Left hindlimb (tissue), 1 donor: ENCODE data around the gene VPS13C.

Source experiments
- DNase-seq: peaks from one replicate; pipeline ENCODE4 v3.0.0-alpha.2; 2018

Gene VPS13C

DNA sequence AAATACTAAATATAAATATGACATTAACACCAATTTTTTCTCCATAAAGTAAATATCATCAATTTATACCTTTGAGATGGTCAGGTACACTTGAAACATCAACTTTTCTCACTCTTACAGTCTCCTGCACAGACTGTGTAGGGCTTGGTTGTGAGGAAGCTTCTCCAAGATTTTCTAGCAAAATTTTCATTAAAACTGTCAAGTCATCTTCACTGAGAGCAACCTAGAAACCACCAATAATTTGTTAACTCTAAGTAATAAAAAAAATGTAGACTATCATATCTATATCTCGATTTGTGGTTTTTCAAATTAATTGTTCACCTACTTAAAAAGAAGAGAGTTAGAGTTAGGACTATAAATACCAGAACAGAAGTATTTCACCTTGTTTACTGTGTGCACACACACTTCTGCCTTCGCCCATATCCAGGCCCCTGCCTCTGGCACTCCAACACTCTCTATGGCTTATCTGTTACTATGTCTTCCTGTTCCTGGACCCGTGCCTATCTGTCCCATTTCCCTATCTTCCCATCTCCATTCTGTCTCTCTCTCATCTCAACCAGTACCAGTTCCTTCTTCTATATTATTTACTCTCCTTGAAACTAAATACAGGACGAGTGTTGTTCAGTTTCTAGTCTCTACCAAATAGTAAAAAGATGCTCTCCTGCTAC lies 123.6 kb downstream of the VPS13C start:
- no peak for DNase-seq

DNA sequence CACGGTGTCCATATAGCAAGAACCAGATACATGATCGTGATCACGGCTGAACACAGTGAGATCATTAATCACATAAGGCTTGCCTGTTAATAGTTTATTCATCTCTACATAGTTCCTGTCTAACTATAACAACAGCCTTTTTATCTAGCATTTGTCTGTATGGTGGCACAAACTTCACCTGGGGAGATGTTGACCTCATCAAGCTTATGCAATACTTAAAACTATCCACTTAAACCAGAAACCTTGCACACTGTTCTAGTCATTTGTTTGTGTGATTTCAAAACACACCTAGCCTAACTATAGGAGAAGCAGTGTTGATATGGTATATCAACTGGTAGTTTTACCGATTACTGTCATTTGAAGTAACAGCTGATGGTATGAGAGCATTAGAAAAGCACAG lies 124.8 kb downstream of the VPS13C start:
- no peak for DNase-seq

DNA sequence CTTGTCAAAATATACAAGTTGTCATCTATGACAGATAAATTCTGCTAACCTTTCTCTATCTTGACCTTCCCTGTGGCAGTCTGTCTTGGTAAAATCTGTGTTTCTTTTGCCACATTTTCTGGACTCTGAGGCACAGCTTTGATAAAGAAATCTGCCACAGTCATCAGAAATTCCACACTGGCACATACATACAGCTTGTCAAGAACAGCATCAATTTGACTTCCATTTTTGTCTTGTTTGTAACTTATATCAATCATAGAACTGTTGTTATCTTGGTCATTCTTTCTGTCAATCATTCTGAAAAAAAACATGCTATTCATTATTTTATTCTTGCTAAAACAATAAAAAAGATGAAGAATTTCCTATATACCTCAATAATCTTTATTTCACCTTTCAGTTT lies 130.8 kb downstream of the VPS13C start:
- DNase-seq = no peak

DNA sequence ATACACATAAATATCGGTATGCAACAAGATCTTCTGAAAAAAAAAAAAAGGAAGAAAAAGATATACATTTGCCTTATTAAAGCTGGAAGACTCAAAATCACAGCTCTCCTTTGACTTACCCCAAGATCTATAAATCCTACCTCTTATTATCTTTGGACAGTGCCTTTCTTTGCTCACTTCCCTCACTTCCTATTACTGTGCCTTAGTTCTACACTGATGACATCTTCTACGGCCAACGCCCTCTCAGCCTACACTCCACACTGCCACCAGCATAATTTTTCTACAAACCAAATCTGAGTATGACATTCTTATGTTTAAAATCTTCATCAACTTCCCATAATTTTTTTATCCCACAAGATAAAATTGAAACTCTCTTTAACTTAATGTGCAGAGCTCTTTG lies 137.1 kb downstream of the VPS13C start:
- DNase-seq = no peak

DNA sequence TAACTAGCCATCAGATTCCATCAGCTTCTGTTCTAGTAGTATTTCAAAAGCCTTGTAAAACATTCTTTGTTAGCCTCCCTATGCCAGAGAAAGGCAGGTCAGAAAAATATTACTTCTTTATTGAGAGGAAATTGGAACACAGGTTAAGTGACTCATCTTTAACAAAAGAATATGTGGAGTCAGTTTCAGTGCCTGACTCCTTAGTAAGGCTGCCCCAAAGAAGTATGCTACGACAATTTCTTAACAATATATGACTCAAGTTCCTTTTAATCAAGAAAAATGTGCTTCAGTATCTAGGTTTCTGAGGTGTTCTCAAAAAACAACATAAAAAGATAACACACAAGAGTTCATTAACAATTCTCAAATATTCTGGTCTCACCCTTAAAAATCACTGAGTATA lies 139.2 kb downstream of the VPS13C start:
- DNase-seq = no peak

DNA sequence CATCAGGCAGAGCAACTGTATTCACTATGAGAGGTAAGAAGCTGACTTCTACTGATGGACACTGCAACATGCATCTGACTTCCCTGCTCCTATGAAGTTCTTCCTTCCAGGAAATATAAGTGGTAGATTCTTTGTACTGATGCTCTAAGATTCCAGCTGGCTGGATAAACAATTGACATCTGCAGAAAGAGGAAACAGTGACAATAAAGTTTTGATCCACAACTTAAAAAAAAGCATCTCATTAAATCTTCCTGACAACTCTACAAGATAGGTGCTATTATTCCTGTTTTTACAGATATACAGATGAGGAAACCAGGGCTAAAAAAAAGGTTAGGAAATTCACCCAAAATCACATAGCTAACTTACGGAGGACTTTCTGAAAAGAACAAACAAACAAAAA lies 142.8 kb downstream of the VPS13C start:
- DNase-seq = no peak

DNA sequence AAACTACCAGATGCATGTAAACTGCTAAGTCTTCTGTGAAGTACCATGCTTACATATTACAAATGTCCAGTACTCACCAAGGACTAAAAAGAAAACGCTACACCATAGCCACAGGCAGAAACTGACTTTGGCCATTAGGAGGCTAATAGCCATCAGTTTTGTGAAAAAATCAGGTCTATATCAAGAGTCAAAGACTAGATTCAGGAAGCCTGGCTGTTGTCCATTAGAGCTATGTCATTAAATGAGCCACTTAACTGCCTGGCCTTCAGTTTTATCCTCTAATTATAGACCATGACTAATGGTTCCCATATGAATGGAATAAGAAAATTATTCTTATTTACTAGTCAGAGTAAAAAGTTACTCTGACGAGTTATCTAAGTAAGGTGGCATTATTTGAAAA lies 144.1 kb downstream of the VPS13C start:
- no peak for DNase-seq

DNA sequence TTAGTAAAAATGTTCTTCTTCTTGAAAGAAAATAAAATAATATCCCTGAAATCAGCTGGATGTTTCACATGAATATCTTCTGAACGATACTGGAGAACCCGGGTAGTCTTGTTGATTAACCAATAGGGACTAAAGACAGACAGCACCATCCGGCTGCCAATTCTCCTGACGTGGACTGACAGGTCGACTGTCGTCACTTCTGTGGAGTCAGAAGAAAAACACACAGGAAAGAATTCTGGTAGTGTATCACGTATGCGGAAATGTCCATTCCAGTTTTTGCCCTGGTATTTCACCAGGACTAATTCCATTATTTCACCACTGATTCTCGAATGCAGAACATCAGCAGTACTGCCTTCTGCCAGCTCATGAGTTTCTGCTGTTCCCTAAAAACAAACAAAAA lies 144.6 kb downstream of the VPS13C start:
- no peak for DNase-seq

DNA sequence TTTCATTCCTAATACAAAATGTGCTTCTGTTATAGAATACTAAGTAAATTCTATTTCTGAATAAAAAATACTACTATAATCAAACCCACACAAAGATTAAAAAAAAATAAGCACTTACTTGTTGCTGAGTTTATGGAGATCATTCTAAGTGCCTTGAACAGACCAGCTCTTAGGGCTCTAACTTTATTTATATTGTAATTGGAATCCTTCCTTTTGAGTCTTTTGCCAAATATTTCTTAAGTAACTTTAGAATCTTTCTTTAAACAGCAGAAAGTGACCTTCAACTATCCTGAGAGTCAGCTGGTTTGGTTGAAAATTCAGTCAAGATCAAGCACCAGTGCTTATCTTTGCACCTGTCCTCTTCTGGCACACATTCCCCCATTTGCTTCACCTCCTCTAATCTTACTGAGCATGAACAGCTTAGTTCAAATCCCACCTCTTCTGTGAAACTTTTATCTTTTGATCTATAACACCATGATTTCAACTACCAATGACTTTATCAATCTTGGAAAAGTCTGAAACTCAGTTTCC lies 149.3 kb downstream of the VPS13C start:
- no peak for DNase-seq

DNA sequence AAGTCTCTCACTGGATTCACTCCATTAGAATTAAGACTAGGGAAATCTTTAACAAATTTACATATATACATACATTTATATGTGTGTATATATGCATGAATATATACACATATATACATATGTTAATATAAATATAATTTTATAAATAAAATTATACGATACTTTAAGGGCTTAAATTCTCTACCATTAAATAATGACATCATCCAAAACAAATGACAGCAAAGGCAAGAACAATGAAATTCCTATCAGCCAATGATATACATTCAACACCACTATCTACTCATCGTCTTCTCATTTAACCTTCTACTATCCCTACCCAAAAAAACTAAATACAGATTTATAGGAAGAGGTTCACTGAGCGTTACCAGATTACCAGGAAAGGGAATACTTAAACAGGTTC lies 152.0 kb downstream of the VPS13C start:
- DNase-seq = no peak

DNA sequence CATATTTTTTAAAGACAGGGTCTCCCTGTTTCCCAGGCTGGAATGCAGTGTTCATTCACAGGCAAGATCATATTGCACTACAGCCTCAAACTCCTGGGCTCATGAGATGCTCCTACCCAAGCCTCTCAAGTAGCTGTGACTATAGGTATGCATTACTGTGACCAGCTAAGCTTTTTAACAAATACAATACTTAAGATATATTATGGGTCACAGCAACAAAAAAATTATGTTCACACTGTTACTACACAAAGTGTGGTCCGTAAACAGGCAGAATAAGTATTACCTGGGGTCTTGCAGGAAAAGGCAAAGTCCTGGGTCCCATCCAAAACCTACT lies 152.5 kb downstream of the VPS13C start:
- DNase-seq = no peak

DNA sequence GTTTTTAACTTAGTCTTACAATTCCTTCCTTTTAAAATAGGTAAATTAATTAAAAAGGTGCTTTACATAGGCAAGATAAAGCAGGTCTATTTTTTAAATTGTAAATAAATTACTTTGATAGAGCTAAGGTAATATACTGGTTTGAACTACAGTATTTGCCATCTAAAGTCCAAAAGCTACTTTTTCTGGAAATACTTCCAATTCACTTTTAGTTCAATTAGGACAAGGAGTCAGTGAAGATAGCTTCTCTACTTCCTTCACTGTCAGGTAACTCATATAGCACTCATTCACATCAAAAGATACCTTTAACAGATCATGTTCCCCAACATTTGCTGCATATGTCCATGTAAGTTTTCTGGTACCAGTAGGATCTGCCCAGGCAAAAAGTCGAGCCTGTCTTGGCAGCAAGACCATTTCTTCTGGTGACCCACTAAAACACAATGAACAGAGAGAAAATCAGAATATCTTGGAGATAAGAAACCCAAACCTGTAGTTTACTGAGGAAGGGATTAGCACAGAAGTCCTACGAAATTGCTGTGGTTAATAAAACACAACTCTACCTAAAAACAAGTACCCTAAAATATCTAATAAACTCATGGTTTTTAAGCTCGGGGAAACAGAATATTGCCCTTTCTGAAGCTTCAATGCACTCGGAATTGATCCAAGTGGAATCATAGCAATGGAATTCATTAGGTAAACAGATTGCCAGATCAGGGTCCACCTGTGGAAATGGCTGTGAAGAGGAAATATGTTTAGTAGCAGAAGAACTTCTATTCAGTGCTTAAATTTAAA lies 153.1 kb downstream of the VPS13C start:
- no peak for DNase-seq

DNA sequence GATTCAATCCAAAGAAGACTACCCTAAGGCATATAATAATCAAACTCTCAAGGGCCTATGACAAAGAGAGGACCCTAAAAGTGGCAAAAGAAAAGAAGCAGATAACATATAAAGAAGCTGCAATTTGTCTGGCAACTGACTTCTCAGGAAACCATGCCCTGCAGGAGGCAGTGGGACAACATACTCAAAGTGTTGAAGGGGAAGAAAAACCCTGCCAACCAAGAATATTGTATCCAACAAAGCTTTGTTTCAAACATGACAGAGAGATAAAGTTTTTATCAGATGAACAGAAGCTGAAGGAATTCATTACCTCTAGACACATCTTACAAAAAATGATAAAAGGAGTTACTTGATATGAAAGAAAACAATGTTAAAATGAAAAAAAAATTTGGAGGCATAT lies 167.1 kb downstream of the VPS13C start:
- DNase-seq = no peak

DNA sequence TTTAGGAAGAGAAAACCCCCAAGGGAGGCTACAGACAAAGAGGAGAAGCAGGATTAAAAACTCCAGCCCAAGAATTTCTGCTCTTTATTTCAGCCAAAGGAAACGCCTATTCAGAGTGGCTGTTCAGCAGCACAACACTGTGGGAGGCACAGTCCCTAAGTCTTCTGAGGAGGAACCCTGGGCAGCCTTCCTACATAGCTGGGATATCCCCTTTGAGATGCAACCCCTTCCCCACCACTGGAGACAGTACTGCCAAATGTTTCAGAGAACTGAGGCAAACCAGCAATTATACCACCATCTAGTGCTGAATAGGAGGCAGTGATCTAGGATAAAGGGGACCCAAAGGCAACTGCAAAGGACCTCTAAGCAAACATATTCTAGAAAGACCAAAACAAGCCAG lies 168.1 kb downstream of the VPS13C start:
- no peak for DNase-seq

DNA sequence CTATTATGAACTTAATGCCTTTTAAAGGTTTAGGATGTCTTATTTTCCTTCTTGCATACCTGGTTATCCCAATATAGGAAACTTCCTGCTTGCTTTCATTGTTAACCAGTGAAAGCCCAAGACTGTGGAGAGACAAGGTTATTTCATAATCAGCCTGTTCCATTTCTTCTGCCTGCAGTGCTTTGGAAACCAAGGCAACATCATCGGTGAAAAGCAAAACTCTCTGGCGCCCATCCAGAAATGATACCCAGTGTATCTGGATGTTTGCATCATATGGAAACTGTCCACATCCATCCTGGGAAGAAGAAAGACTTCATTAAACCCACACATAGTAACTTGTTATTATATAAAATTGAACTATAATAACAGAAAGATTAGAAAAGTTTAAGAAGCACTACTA lies 170.1 kb downstream of the VPS13C start:
- DNase-seq = no peak

DNA sequence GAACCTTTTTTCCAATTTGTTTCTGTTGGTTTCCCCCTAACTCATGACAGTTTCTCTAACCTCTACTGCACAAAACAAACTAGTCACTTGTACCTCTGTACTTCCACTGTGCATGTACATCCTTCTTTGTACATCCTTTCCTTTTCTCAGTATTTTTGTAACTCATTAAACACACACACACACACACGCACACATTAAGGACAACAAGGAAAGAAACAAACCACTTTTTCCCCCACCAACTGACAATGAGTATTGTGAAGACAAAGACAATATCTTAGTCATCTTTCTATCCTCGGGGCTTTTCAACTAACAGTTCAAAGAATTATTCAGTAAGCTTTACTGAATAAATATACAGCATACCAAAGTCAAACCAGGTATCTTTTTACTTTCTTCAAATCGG lies 170.5 kb downstream of the VPS13C start:
- DNase-seq = no peak

DNA sequence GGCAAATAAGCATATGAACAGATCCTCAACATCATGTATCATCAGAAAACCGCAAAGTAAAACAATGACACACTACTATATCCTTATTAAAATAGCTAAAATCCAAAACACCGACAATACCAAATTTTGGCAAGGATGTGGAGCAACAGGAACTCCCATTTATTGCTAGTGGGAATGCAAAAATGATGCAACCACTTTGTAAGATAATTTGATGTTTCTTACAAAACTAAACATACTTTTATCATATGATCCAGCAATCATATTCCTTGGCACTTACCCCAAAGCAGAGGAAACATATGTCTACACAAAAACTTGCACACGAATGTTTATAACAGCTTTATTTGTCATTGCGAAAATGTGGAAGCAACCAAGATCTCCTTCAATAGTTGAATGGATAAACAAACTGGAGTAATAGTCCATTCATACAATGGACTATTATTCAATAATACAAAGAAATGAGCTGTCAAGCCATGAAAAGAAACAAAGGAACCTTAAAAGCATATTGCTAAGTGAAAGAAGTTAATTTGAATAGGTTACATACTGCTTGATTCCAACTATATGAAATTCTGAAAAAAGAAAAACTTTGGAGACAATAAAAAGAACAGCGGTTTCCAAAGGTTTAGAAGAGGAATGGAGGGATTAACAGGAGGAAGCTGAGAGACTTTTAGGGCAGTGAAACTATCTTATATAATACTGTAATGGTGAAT lies 172.0 kb downstream of the VPS13C start:
- no peak for DNase-seq

DNA sequence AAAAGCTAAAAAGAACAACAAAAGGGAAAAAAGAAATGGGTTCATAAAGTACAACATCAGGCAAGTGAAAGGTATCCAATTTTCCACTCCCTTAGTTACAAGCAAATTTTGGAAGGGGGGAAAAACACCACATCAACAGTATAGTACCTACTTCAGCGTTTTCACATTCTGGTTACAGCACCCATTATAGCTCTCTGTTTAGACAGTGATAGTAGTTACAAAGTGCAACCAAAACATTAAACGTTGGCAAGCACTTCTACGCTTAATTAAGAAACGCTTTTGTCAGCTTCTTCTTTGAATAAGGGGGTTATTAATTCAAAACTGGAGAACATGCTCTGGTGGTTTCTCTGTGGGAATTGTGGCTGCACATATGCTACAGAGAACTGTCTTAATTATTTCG lies 180.2 kb downstream of the VPS13C start:
- no peak for DNase-seq

DNA sequence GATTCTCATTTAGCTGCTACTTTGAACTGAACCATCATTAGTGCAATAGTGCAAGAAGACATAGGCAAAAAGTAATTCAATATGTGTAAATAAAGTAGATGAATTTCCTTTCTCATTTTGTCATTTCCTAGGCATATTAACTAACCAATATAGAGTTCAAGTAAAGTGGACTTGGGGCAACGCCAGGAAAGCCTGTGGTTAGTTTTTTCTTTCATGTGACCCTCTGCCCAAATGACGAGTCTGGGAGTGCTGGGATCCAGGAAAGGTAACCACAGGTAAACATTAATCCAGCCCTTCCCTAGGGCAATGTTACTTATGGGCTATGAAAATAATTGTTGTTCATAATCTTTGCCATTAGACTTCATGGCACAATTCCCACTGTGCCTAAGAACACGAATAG lies 181.0 kb downstream of the VPS13C start:
- DNase-seq = no peak

DNA sequence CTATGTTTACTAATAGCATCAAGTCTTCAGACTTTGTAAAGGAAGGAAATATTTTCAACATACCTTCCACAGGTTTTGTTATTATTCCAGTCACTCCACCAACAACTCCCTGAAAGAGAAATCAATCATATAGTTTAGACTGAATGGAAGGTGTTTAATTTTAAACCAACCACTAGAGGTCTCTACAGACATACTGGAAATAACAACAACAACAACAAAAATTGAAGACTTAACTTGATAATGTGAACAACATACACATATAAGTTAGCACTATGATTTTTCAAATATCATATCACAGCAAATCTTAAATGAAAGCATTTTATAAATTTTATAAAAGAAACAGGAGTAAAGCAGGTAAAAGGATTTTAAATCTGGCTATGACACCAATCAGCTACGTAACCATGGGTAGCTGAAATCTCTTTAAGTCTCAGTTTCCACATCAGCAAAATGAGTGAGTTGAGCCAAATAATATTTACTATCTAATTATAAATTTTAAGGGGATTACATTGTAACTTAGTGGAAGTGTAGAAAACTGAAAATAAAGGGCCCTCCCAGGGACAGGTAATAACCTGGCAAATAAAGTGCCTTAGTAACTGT lies 188.2 kb downstream of the VPS13C start:
- DNase-seq = no peak

DNA sequence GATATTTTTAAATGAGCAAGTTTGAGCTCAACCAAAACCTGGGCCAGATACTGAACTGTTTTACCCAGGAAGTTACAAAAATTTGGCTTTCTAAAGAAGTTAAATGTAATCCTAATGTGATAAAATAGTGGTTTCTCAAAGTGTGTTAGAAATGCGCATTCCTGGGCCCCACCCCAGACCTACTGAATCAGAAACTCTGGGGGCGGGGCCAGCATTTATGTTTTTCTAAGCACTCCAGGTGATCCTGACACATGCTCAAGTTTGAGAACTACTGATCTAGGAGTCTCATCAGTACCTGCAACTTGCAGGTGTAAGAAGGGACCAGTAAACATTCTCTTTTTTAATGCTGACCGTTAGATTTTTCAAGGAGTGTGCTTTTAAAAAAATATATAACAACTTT lies 190.6 kb downstream of the VPS13C start:
- no peak for DNase-seq

DNA sequence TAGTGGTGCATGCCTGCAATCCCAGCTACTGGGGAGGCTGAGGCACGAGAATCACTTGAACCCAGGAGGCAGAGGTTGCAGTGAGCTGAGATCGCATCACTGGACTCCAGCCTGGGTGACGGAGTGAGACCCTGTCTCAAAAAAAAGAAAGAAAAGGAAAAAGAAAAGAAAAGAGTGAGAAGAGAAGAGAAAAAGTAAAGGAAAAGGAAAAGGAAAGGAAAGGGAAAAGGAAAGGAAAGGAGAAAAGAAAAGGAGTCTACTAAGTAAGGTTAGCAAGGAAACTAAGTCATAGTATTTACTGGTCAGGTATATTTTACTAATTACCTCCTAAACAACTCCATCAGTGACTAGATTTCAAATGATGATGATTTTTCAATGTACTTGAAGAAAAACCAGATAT lies 198.3 kb downstream of the VPS13C start:
- no peak for DNase-seq

DNA sequence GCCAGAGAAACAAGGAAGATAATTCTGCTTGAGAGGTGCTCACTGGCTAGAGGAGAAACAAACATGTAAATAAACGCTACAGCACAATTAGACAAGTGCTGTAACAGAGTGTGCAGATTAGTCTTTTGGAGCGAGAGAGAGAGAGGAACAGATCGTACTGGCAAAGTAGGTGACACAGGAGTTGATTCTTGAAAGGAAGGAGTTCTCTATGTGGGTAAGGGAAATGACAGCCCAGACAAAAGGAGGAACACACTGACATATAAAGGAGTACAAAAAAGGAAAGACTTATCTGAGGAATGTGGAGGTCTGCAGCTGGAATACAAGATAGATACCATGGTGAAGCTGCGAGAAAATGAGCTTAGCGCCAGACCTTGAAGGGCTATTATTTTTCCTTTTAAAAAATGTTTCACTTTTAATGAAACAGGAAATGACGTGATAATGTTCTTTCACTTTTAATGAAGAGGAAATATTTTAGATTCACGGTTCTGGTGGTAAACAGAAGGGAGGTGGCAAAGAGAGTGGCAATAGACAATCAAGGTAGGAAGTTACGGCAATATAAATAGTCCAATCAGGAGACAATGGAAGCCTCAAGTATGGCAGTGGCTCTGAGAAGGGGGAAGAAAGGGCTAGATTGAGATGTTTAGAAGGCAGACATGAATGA lies 202.9 kb downstream of the VPS13C start:
- no peak for DNase-seq
